Activated naive CD4-positive, alpha-beta T cell treated with anti-CD3 and anti-CD28 coated beads, Interleukin-2, amount 50 U/mL, for 72 hours (primary cell): ENCODE measurements around the gene AHDC1. TPM values are rescaled to one million over a fixed set of nuclear protein-coding genes. Genes with fewer than 3 reads are reported as not detected.
A peak's percentile ranks its signal among the peaks of the same experiment; 100 is the strongest.
"Not testable (repeated sequence)": the region's sequence is repeated elsewhere in the genome, so short reads cannot be mapped to it uniquely, and the experiment has no call there.

Source experiments
- ATAC-seq, 2 donors: fragments of 150-1000 bp; cut with Tn5 transposase; 2 replicates each; pipeline ENCODE4 v1.10.0; 2021; ENCODE audit warnings: mild to moderate bottlenecking in 2 of 2, moderate library complexity in 2 of 2
- DNase-seq, 2 donors: peaks; one replicate each; pipeline ENCODE4 v3.0.0; 2021 to 2022; ENCODE audit warnings: low spot score in 2 of 2
- H3K27ac Mint-ChIP-seq, 2 donors: one replicate each; pipeline ENCODE4 v1.8.0; 2022; ENCODE audit warnings: mild to moderate bottlenecking in 2 of 2, mixed read lengths in 2 of 2
- H3K36me3 Mint-ChIP-seq, 2 donors: one replicate each; pipeline ENCODE4 v1.8.0; 2022; ENCODE audit warnings: mixed read lengths in 2 of 2
- H3K9me3 Mint-ChIP-seq, 2 donors: one replicate each; pipeline ENCODE4 v1.8.0; 2022; ENCODE audit warnings: mixed read lengths in 2 of 2
- total RNA-seq, 2 donors: library from RNA; stranded (reverse); gene quantifications; one replicate each; pipeline ENCODE4 v1.2.3, GENCODE V29; 2022

Gene AHDC1
- total RNA-seq, 2 donors from 2014 or later: 12.8 to 16.5 TPM

DNA sequence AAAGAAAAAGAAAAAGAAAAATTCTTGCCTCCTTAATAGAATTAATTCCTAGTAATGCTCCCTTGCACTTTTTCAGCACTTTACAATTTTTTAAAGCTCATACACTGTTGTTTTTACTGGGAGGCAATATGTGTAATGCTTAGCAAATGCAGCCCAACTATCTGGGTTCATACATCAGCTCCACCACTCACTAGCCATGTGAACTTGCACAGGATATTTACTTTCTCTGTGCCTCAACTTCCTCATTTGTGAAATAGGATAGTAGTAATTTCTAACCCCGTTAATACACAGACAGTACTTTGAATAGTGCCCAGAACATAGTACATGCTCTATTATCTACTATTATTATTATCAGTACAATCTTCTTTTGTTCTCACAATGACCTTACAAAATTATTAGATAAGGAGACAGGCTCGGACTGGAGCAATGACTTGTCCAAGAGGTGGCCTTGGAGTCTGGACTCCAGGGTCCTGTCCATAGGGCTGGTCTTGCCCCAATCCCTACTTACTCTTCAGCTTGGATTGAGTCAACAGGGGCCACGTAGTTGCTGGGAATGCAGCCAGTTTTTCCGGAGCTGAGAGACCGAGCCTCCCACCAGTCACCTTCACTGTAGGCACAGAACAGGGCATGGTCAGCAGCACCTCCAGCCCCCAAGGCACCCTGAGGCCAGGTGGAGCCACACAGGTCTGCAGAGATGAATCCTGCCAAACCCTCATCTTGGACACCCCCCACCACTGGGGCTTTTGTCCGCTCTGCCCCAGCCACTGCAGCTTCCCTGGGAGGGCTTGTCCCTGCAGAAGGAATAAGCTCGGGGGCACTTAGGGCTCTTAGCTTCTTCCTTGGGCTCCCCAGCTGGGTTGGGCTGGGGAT is 17.3 kb upstream of the AHDC1 start:
- no peak for DNase-seq
- ATAC-seq: no peak
- Mint-ChIP-seq H3K27ac (no peak overlapping the region), H3K36me3 (no peaks in the 10 kb centered on the region), H3K9me3 (no peaks in the 10 kb centered on the region)

DNA sequence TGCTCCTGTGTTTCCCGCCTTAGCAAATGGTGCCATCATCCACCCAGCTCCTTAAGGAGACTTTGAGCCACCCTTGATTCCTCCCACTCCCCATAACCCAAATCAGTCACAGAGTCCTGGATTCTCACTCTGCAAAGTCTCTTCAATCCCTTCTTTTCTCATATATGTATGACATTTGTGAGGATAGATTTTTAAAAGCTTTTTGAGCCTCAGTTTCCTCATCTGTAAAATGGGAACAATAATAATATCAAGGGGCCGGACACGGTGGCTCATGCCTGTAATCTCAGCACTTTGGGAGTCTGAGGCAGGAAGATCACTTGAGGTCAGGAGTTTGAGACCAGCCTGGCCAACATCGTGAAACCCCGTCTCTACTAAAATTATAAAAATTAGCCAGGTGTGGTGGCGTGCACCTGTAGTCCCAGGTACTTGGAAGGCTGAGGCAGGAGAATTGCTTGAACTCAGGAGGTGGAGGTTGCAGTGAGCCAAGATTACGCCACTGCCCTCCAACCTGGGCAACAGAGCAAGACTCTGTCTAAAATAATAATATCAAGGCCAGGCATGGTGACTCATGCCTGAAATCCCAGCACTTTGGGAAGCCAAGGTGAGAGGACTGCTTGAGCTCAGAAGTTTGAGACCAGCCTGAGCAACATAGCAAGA is 16.0 kb upstream of the AHDC1 start:
- H3K36me3 Mint-ChIP-seq, ATAC-seq, DNase-seq, H3K27ac Mint-ChIP-seq, H3K9me3 Mint-ChIP-seq: not testable (repeated sequence)

DNA sequence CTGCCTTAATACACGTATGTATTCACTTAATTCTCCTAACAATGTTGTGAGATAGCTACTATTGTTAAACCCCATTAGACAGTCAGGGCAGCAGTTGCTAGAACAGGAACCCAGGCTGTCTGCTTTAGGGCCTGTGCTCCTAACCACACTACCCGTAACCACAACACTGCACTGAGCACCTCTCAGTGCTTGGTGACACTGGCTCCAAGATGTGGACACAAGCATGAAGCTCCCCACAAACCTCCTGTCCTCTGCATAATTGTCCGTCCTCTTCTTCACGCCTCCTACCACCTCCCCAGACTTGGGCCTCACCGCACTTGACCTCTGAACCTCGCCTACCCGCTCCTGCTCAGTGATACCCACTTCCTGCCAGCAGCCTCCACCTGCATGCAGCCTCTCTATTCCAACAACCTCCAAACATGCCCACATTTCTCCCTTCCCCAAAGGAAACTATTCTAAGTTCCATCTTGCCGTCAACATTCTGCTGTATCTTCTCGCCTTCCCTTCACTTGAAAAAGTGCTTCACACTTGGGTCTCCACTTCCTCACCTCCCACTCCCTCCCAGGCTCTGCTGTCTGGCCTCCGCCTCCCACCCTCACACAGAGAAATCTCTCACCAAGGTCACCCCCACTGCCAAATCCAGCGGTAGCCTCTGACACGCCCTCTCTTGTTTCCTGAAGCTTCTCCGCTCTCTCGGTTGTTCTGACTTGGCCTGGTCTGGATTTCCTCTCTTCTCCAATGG is 14.6 kb upstream of the AHDC1 start:
- no peaks in the 10 kb centered on the region for H3K36me3 Mint-ChIP-seq
- ATAC-seq (peak; percentile 77 to 94), DNase-seq (peak in 1 of 2 donors; percentile 67)
- no peaks in the 10 kb centered on the region for H3K9me3 Mint-ChIP-seq
- H3K27ac Mint-ChIP-seq: peak overlapping the region in 1 of 2 donors; percentile 75

DNA sequence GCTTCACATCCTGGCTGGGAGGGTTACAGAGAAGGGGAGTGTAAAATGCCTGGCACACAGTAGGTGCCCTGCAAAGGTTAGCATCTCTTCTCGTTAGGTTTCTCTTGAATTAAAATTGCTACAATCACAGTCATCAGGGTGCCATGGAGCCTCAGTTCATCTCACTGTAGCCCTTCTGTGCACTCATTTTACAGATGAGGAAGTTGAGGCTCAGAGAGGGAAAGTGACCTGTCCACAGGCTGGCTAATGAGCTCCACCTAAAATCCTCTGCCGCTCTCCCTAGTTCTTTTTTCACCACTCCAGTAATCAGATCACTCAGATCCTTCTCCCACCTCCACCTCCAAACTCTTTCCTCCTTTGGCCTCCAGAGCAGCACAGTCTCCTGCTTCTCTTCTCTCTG is 13.5 kb upstream of the AHDC1 start:
- Mint-ChIP-seq H3K9me3 (no peaks in the 10 kb centered on the region), H3K27ac (peak overlapping the region in 1 of 2 donors; percentile 75), H3K36me3 (no peaks in the 10 kb centered on the region)
- no peak for DNase-seq
- no peak for ATAC-seq

DNA sequence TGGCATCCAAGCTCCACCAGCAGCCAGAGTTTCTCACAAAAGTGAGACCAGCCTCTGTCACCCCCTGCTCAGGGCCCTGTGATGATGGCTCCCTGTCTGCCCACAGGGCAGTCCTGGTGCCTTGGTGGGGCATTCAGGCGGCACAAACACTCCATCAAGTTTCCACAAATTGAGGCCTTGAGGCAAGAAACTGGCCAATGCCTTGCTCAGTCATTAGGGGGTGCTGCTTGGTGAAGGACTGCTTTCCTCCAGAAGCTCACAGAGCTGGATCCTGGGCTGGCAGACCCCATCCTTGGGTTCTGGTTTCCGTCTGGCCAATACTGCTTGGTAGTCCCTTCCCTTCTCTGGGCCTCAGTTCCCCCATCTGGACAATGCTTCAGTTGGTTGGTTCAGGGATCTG is 12.5 kb upstream of the AHDC1 start:
- Mint-ChIP-seq H3K9me3 (no peaks in the 10 kb centered on the region), H3K36me3 (no peaks in the 10 kb centered on the region), H3K27ac (no peak overlapping the region)
- DNase-seq (no peak), ATAC-seq (no peak)

DNA sequence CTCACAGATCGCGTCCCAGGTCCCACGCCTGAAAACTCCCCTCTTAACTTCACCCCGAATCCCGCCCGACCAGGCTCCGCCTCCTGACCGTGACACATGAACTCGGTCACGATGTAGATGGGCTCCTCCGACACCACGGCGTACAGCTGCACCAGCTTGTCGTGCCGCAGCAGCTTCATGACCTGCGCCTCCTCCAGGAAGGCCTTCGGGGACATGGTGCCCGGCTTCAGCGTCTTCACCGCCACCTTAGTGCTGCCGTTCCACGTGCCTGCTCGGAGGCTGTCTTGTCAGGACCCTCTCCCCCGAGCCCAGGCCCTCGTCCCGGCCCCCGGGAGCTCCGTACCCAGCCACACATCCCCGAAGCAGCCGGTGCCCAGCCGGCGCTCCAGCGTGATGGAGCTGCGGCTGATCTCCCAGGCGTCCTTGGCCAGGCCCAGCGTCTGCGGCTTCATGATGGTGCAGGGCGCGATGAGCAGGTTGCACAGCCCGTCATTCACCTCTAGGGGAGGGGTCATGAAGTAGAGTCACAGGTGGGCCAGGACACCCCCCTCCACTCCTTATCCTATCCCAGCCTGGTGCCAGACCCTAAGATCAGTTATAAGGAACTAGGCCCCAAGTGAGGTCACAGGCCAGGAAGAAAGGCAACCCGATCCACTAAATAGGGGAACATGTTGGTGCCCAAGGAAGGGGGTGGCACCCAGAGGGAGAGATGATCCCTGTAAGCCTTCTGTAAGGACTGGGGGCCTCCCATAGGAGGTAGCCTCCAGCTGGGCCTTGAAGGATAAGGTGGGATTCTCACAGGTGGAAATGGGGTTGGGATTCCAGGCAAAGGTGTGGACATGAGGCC is 11.6 kb upstream of the AHDC1 start:
- Mint-ChIP-seq H3K36me3 (no peaks in the 10 kb centered on the region), H3K27ac (no peak overlapping the region), H3K9me3 (no peaks in the 10 kb centered on the region)
- ATAC-seq (no peak), DNase-seq (no peak)

DNA sequence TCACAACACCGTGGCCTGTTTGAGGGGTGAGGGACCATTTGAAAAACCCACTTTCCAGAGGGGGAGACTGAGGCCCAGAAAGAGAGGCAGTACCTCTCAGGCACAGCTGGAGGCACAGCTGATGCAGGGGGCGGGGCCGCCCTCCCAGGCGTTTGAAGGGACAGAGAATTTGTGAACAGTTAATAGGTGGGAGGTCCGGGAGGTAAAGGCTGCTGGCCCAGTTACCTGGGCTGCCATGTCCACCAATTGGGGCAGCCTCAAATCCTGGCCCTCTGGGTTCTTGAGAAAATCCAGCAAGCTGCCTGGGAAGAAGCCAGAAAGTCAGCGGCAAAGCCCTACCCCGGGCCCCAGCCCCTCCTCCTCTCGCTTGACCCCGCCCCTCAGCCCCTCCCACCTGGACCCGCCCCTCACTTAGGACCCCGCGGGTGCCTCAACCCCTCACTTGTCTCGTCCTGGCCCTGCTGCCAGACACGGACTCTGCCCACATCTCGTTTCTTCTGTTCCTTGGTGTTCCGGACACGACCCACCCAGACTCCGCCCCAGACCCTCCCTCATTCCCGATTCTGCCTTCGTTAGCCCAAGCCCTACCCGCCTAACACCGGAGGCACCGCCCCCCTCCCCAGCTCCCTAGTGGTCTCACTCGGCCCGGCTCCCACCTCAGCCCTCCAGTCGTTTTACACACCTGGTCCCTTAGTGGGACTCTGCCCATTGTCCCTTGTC is 10.8 kb upstream of the AHDC1 start:
- DNase-seq: no peak
- Mint-ChIP-seq H3K9me3 (no peaks in the 10 kb centered on the region), H3K36me3 (no peaks in the 10 kb centered on the region), H3K27ac (no peak overlapping the region)
- ATAC-seq: no peak

DNA sequence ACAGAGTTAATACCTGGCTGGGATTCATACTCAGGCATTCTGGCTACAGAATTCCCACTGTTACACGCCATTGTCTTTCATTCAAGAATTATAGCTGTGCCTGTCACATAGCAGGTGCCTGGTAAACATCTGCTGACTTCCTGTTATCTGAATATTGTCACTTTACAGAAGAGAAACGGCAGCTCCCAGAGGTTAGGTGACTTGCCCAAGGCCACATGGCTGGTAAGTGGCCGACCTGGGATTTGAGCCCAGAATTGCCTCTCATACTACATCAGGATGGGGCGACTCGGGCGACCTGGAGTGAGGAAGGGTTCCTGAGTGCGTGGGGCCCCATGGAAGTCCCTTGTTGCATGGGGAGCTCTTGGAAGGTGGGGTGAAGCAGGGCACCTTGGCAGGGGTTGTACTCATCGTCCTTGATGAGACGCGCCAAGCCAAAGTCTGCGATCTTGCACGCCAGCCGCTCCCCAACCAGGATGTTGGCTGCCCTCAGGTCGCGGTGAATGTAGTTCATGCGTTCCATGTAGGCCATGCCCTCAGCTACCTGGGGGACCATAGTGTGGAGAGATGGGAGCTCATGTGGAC is 10.2 kb upstream of the AHDC1 start:
- H3K9me3 Mint-ChIP-seq: no peaks in the 10 kb centered on the region
- DNase-seq: no peak
- no peak overlapping the region for H3K27ac Mint-ChIP-seq
- no peaks in the 10 kb centered on the region for H3K36me3 Mint-ChIP-seq
- no peak for ATAC-seq

DNA sequence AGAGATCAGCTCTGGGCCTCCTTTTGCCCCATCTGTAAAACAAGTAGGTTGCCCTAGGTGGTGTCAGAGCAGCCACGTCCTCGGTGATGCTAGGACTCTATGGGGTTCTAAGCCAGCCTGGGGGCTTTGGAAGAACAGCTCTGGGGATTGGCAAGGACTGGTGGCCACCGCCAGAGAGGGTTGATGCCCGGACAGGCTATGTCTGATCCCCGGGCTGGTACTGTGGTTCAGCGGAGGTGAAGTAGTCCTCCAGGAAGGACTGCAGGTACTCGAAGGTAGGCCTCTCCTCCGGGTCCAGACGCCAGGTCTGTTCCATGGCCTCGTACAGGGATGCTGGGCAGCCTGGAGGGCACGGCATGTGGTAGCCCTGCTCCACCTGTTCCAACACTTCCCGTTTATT is 8.8 kb upstream of the AHDC1 start:
- H3K36me3 Mint-ChIP-seq: no peaks in the 10 kb centered on the region
- no peak for DNase-seq
- no peaks in the 10 kb centered on the region for H3K9me3 Mint-ChIP-seq
- H3K27ac Mint-ChIP-seq: peak overlapping the region in 1 of 2 donors; percentile 16
- ATAC-seq: no peak

DNA sequence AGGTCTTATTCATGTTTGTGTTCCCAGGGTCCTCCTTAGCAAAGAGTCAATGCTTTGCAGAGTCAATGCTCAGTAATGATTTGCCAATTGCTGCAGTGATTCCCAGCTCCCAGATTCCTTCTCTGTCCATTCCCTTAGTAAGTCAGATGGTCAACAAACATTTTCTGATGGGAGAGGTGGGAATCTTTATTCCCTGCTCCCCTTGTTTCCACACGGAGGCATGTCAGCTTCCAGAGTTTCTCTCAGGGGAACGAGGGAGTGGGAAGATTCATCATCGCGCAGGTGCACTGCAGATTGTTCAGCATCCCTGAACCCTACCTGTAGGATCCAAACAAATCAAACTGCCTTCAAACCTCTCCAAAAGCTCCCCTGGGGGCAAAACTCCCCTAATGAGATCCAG is 7.5 kb upstream of the AHDC1 start:
- H3K36me3 Mint-ChIP-seq: no peaks in the 10 kb centered on the region
- DNase-seq (no peak), ATAC-seq (no peak)
- H3K9me3 Mint-ChIP-seq: no peaks in the 10 kb centered on the region
- no peak overlapping the region for H3K27ac Mint-ChIP-seq

DNA sequence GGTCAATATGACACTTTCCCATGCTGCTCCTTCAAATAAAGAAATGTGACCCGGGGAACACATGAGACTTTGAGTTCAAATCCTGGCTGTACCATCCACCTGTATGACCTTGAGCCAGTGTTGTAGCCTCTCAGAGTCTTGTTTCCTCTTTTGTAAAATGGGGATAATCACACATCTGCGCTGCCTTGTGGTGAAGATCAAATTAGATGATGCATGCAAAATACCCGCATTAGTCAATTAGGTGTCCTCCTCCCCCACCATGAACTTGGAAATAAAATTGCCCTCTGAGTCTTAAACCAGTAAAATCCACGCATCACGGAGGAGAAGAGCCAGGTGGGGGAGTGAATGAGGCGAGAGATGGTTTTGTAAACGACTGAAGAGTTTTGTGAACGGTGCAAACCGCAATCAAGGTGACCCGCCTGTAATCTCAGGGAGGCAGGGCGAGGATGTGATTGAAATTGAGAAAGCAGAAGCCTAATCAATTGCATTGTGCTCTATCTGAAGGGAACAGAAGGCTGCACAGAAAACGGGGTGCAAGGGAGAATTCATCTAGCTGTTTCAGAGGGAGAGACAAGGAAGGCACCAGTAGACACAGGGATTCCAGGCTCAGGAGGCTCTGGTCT is 5.8 kb upstream of the AHDC1 start:
- Mint-ChIP-seq H3K36me3 (no peaks in the 10 kb centered on the region), H3K9me3 (no peaks in the 10 kb centered on the region), H3K27ac (no peak overlapping the region)
- ATAC-seq (no peak), DNase-seq (no peak)

DNA sequence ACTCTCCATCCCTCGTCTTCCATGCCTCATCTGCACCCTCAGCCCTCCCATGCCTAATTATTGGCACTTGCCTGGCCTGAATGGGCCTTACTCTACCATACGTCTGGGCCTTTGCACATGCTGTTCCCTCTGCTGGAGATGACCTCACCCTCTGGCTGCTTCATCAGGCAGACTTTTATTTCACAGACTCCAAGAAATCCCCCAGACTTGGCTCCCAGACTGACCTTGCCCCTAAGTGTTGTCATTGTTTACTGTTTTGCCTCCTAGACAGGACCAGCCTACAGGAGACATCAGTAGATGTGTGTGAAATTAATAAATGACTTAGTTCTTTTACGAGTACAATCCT is 5.2 kb upstream of the AHDC1 start:
- Mint-ChIP-seq H3K36me3 (no peaks in the 10 kb centered on the region), H3K27ac (no peak overlapping the region), H3K9me3 (no peaks in the 10 kb centered on the region)
- DNase-seq (no peak), ATAC-seq (peak; percentile 5 to 22)

DNA sequence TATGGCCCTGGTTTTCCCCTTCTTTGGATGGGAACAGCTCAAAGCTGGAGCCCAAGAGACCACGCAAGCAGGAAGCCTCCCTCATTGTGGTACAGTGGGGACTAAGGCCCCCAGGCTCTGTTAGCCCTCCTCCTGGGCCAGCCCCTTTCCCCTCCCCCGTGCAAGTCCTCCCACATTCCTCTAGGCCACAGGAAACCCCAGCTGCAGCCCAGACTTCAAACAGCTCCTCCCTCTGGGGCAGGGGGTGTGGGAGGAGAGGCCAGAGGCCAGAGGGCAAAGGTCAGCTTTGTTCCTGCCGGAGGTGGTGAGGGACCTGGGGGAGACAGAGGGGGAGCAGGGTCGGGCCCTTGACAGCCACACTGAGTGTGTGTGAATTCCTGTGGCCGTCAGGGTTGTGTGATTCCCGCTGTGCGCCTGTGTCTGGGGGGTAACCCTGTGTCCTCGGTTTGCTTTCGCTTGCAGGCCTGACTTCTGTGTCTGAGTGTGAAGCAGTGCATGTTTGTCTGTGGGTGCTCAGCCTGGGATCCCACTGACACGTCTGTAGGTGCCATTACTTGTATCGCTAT is 3.4 kb upstream of the AHDC1 start:
- DNase-seq (no peak), ATAC-seq (no peak)
- H3K27ac Mint-ChIP-seq: no peak overlapping the region
- H3K36me3 Mint-ChIP-seq: no peaks in the 10 kb centered on the region
- H3K9me3 Mint-ChIP-seq: no peaks in the 10 kb centered on the region

DNA sequence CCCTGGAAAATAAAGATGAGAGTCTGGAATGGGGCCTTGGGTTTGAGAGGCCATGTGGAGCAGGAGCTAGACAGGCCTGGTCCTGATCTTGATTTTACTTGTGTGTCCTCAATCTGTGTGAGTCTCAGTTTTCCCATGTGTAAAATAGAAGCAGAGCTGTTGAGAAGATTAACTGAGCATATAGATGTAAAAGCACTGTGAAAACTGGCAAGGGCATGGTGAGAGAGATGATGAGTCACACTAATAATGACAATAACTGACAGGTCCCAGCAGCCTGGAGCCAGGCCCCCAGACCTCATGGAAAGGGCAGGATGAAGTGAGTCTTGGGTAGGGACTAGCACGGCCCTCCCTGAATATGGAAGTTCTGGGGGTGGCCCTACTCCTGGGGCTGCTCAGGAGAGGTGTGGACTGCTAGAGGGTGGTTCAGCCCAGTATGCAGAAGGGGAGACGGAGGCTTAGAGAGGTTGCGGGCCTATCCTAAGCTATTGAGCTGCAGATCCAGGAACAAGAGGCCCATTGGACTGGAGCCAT is 2.8 kb upstream of the AHDC1 start:
- Mint-ChIP-seq H3K27ac (peak overlapping the region in 1 of 2 donors; percentile 40), H3K36me3 (no peaks in the 10 kb centered on the region), H3K9me3 (no peaks in the 10 kb centered on the region)
- DNase-seq (no peak), ATAC-seq (no peak)
